Liver (tissue), 9 donors: Measurements from ENCODE around the gene DYNC2LI1. TPM values are rescaled to one million over a fixed set of nuclear protein-coding genes. Genes with fewer than 3 reads are reported as not detected.

ENCODE experiments used
- DNase-seq: peaks from one replicate; pipeline ENCODE4 v3.0.0-alpha.2; 2017; ENCODE audit warnings: low spot score
- H3K27ac ChIP-seq, 2 donors: one replicate each; pipeline ENCODE4 v1.7.0; 2013; ENCODE audit warnings: inconsistent platforms in 2 of 2, low read length in 2 of 2, control low read depth in 1 of 2, low read depth in 1 of 2, mild to moderate bottlenecking in 1 of 2
- H3K27me3 ChIP-seq, 4 donors: one replicate each; pipeline versions ENCODE4 v1.6.1 to v1.7.0; 2013; ENCODE audit warnings: low read length in 3 of 4, inconsistent platforms in 1 of 4, mild to moderate bottlenecking in 1 of 4, moderate library complexity in 1 of 4; ENCODE audit not compliant: control insufficient read depth in 4 of 4, insufficient read depth in 4 of 4
- H3K36me3 ChIP-seq, 4 donors: one replicate each; pipeline versions ENCODE4 v1.6.1 to v1.7.0; 2013; ENCODE audit warnings: low read length in 3 of 4, mild to moderate bottlenecking in 3 of 4, low read depth in 1 of 4, moderate library complexity in 1 of 4; ENCODE audit not compliant: control insufficient read depth in 4 of 4, insufficient read depth in 3 of 4
- H3K4me1 ChIP-seq, 4 donors: one replicate each; pipeline versions ENCODE4 v1.6.1 to v1.7.0; 2013; ENCODE audit warnings: low read length in 3 of 4, mild to moderate bottlenecking in 3 of 4, moderate library complexity in 1 of 4; ENCODE audit not compliant: control insufficient read depth in 4 of 4, insufficient read depth in 4 of 4
- H3K4me3 ChIP-seq, 3 donors: one replicate each; pipeline versions ENCODE4 v1.6.1 to v1.7.0; 2013; ENCODE audit warnings: low read length in 3 of 3, control low read depth in 1 of 3, low read depth in 1 of 3, mild to moderate bottlenecking in 1 of 3
- H3K9ac ChIP-seq, 2 donors: one replicate each; pipeline ENCODE4 v1.7.0; 2013; ENCODE audit warnings: low read length in 2 of 2, mild to moderate bottlenecking in 2 of 2, moderate library complexity in 2 of 2, control low read depth in 1 of 2, low read depth in 1 of 2
- H3K9me3 ChIP-seq, 4 donors: one replicate each; pipeline versions ENCODE4 v1.6.1 to v1.7.0; 2013; ENCODE audit warnings: low read length in 3 of 4; ENCODE audit not compliant: control insufficient read depth in 4 of 4
- EGR1 ChIP-seq, 2 donors: IDR thresholded peaks; 2 replicates each; pipeline ENCODE4 v1.6.1; 2016 to 2018; ENCODE audit warnings: antibody characterized with exemption in 2 of 2, low read depth in 2 of 2
- FOXA1 ChIP-seq: IDR thresholded peaks from 2 replicates; pipeline ENCODE4 v1.6.1; 2016; ENCODE audit warnings: antibody characterized with exemption
- HNF4A ChIP-seq, 2 donors: conservative IDR thresholded peaks; 2 replicates each; pipeline ENCODE4 v1.6.1; 2016; ENCODE audit warnings: antibody characterized with exemption in 2 of 2, mild to moderate bottlenecking in 2 of 2
- HNF4G ChIP-seq: IDR thresholded peaks from 2 replicates; pipeline ENCODE4 v1.6.1; 2016; ENCODE audit warnings: antibody characterized with exemption
- JUND ChIP-seq, 2 donors: IDR thresholded peaks; 2 replicates each; pipeline ENCODE4 v1.6.1; 2016; ENCODE audit warnings: antibody characterized with exemption in 2 of 2
- RAD21 ChIP-seq, 2 donors: IDR thresholded peaks; 2 replicates each; pipeline ENCODE4 v1.6.1; 2016; ENCODE audit warnings: antibody characterized with exemption in 2 of 2, mild to moderate bottlenecking in 2 of 2
- RXRA ChIP-seq, 2 donors: IDR thresholded peaks; 2 replicates each; pipeline ENCODE4 v1.6.1; 2017 to 2018; ENCODE audit warnings: antibody characterized with exemption in 2 of 2, mild to moderate bottlenecking in 1 of 2
- SP1 ChIP-seq: IDR thresholded peaks from 2 replicates; pipeline ENCODE4 v1.6.1; 2018; ENCODE audit warnings: antibody characterized with exemption, mild to moderate bottlenecking
- TAF1 ChIP-seq: conservative IDR thresholded peaks from 2 replicates; pipeline ENCODE4 v1.6.1; 2016; ENCODE audit warnings: antibody characterized with exemption, mild to moderate bottlenecking
- WGBS: extraction: QIAGEN DNeasy Blood & Tissue Kit; methylation state at CpG from one replicate; pipeline ENCODE4 v1.1.7; 2013; 5-methylcytosine and 5-hydroxymethylcytosine counted together
- polyA plus RNA-seq, 2 donors: library from polyadenylated mRNA; stranded (reverse) in 1 of 2; unstranded in 1 of 2; fragments of 200-250 nt in 1 of 2; fragments of >200 nt in 1 of 2; fragmentation: Nextera tagmentation in 1 of 2; extraction: Ambion mirVana in 1 of 2; gene quantifications; one replicate each; pipeline versions ENCODE4 v1.2.1 to v1.2.3, GENCODE V29; 2013 to 2015
- total RNA-seq, 2 donors: library from RNA; depleted of rRNA; stranded (reverse); fragments of >200 nt; gene quantifications; one replicate each; pipeline ENCODE4 v1.2.3, GENCODE V29; 2014
- TF ChIP-seq, protein P1 (sequence below): IDR thresholded peaks from 2 replicates; pipeline ENCODE4 v1.6.1; 2016; ENCODE audit warnings: antibody characterized with exemption
- TF ChIP-seq, protein P2 (sequence below): IDR thresholded peaks from 2 replicates; pipeline ENCODE4 v1.6.1; 2016; ENCODE audit warnings: antibody characterized with exemption
- TF ChIP-seq, protein P3 (sequence below): IDR thresholded peaks from 2 replicates; pipeline ENCODE4 v1.6.1; 2016; ENCODE audit warnings: antibody characterized with exemption, mild to moderate bottlenecking
- donor health status: healthy.
- donor health status: healthy.
- donor health status: healthy.
- donor health status: healthy.
- donor health status: healthy.

DYNC2LI1 gene
- total and polyA plus RNA-seq, 4 donors, result 5.4 to 6.1 (median 5.7) TPM

DNA sequence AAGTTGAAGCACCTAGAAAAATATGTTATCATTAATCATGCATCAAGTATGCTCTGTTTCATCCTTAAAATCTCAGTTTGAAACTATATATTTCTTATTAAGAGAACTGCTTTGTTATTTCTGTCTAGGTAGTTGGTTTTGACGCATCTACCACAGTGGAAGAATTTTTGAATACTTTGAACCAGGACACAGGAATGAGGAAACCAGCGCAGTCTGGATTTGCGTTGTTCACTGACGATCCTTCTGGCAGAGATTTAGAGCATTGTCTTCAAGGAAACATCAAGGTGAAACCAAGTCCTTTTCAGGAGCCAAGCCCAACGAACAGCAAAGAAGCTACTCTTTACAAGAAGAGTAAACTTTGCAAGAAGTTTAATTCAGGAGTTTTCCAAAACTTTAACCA, 30.1 kb upstream of the DYNC2LI1 start:
- H3K27ac ChIP-seq, result no peak overlapping the region
- no peak overlapping the region for H3K9ac ChIP-seq
- no peaks in the 10 kb centered on the region for H3K36me3 ChIP-seq

DNA sequence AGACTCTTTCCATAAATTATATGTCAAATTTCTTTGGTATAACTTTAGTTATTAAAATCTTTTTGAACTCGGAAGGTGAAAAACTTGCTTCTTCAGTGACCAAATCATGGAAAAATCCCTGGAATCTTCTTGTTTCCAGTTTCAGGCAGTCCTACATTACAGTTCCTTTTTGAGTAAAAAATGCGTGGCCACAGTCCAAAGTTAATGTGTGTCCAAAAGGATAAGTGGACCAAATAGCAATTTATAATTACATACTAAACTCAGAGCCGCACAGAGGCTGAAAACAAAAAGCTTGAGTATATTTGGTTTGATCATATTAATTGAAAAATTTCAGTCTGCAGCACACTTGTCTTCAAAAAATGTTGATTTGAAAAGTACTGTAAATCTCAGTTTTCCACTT, 28.4 kb upstream of the DYNC2LI1 start:
- TF ChIP-seq JUND (IDR thresholded peaks at IDR 0.05) (peak in 1 of 2 donors; percentile 11), SP1 (no peak)
- no peak overlapping the region for H3K4me3 ChIP-seq
- no peak overlapping the region for H3K9ac ChIP-seq
- no peaks in the 10 kb centered on the region for H3K9me3 ChIP-seq
- 80% methylated on average over 3 of the region's 3 CpGs for WGBS
- DNase-seq, result no peak
- H3K27me3 ChIP-seq, result no peaks in the 10 kb centered on the region
- no peak overlapping the region for H3K27ac ChIP-seq
- no peaks in the 10 kb centered on the region for H3K36me3 ChIP-seq
- peaks cover 0 to 3% (median 0%) of the 10 kb centered on the region in 4 donors for H3K4me1 ChIP-seq

More for the DNA sequence above, 30.1 kb upstream of the DYNC2LI1 start:
- H3K27me3 ChIP-seq, result no peaks in the 10 kb centered on the region
- no peak for TF ChIP-seq FOXA1
- no peak for TF ChIP-seq SP1
- no peak for TF ChIP-seq HNF4G
- TF ChIP-seq EGR1 (IDR thresholded peaks at IDR 0.05; ENCODE audit: low read depth in 2 of 2), result no peak
- no peak for DNase-seq
- H3K4me1 ChIP-seq, result peaks cover 0 to 3% (median 0%) of the 10 kb centered on the region in 4 donors
- no peaks in the 10 kb centered on the region for H3K9me3 ChIP-seq
- WGBS, result 94% methylated on average over 5 of the region's 5 CpGs
- no peak overlapping the region for H3K4me3 ChIP-seq

DNA sequence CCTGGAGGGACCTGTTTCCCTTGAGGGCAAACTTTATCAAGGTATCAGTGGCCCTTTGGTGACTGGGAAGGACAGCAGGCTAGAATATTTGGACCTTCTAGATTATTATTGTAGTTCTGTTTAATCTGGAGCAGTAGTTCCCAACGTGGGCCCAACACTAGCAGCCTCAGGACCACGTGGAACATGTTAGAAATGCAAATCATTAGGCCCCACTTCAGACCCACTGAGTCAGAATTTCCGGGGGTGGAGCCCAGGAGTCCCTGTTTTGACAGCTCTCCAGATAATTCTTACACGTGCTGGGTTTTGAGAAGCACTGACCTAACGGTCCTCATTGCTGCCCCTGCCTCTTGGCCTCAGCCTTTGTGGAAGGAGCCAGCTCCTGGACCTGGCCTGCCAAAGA, 25.5 kb upstream of the DYNC2LI1 start:
- 78% methylated on average over 5 of the region's 5 CpGs for WGBS
- Histone ChIP-seq H3K4me3 (no peak overlapping the region), H3K27me3 (no peaks in the 10 kb centered on the region), H3K9me3 (no peaks in the 10 kb centered on the region), H3K36me3 (no peaks in the 10 kb centered on the region), H3K4me1 (peaks cover 0 to 3% (median 0%) of the 10 kb centered on the region in 4 donors), H3K27ac (no peak overlapping the region), H3K9ac (no peak overlapping the region)
- no peak for DNase-seq
- no peak for TF ChIP-seq RXRA (IDR thresholded peaks at IDR 0.05)

DNA sequence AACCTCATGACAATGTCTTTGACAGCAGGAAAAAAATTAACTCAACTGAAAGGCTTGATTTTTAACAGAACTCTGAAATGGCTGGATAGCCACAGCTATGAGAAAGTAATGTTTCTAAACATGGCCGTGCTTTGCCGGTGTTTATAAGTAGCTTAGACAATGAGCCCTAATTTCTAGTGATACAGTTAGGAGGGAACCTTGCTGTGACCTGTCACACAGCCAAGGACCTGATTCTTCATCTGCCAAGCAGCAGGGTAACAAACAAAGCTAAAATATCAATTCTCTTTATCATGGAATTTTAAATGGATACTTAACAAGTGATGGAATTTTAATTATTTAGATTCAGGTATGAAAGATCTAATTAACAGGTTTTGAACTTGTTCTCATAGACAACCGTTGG, 24.3 kb upstream of the DYNC2LI1 start:
- TF ChIP-seq, protein P1, sequence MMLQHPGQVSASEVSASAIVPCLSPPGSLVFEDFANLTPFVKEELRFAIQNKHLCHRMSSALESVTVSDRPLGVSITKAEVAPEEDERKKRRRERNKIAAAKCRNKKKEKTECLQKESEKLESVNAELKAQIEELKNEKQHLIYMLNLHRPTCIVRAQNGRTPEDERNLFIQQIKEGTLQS, result no peak
- TF ChIP-seq RAD21 (IDR thresholded peaks at IDR 0.05), result no peak
- no peak for TF ChIP-seq FOXA1
- TF ChIP-seq TAF1, result no peak
- no peak for TF ChIP-seq SP1
- TF ChIP-seq, protein P2, sequence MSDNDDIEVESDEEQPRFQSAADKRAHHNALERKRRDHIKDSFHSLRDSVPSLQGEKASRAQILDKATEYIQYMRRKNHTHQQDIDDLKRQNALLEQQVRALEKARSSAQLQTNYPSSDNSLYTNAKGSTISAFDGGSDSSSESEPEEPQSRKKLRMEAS, result no peak
- TF ChIP-seq JUND (IDR thresholded peaks at IDR 0.05), result no peak
- TF ChIP-seq, protein P3, sequence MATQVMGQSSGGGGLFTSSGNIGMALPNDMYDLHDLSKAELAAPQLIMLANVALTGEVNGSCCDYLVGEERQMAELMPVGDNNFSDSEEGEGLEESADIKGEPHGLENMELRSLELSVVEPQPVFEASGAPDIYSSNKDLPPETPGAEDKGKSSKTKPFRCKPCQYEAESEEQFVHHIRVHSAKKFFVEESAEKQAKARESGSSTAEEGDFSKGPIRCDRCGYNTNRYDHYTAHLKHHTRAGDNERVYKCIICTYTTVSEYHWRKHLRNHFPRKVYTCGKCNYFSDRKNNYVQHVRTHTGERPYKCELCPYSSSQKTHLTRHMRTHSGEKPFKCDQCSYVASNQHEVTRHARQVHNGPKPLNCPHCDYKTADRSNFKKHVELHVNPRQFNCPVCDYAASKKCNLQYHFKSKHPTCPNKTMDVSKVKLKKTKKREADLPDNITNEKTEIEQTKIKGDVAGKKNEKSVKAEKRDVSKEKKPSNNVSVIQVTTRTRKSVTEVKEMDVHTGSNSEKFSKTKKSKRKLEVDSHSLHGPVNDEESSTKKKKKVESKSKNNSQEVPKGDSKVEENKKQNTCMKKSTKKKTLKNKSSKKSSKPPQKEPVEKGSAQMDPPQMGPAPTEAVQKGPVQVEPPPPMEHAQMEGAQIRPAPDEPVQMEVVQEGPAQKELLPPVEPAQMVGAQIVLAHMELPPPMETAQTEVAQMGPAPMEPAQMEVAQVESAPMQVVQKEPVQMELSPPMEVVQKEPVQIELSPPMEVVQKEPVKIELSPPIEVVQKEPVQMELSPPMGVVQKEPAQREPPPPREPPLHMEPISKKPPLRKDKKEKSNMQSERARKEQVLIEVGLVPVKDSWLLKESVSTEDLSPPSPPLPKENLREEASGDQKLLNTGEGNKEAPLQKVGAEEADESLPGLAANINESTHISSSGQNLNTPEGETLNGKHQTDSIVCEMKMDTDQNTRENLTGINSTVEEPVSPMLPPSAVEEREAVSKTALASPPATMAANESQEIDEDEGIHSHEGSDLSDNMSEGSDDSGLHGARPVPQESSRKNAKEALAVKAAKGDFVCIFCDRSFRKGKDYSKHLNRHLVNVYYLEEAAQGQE, result no peak
- TF ChIP-seq HNF4A (conservative IDR thresholded peaks at IDR 0.05), result no peak
- 88% methylated on average over 3 of the region's 3 CpGs for WGBS
- no peak overlapping the region for H3K4me3 ChIP-seq
- no peaks in the 10 kb centered on the region for H3K9me3 ChIP-seq
- peaks cover 0 to under 1% (median 0%) of the 10 kb centered on the region in 4 donors for H3K4me1 ChIP-seq
- no peaks in the 10 kb centered on the region for H3K36me3 ChIP-seq
- no peak overlapping the region for H3K27ac ChIP-seq
- DNase-seq, result no peak
- H3K27me3 ChIP-seq, result no peaks in the 10 kb centered on the region
- H3K9ac ChIP-seq, result no peak overlapping the region
